HG03460 (cell line): ENCODE data around the gene OR4X2.
"Not testable (repeated sequence)": the region's sequence is repeated elsewhere in the genome, so short reads cannot be mapped to it uniquely, and the experiment has no call there.

ENCODE experiments used
- ATAC-seq: cut with Tn5 transposase; IDR thresholded peaks from one replicate; pipeline ENCODE4 v1.9.1; 2021; ENCODE audit not compliant: unreplicated experiment

The OR4X2 gene

GRCh38 chr11:48244804-48245203 lies at the start of gene OR4X2:
Gene OR4X2 (plus strand): TSS chr11:48245104. CDS start chr11:48245104, 0 bp downstream.
- ATAC-seq: no peak

GRCh38 chr11:48207881-48208280 lies 37.0 kb upstream of the OR4X2 start:
- no peak for ATAC-seq

- no peak for ATAC-seq
Observed at GRCh38 chr11:48210052-48210451, 34.9 kb upstream of the OR4X2 start.

DNA sequence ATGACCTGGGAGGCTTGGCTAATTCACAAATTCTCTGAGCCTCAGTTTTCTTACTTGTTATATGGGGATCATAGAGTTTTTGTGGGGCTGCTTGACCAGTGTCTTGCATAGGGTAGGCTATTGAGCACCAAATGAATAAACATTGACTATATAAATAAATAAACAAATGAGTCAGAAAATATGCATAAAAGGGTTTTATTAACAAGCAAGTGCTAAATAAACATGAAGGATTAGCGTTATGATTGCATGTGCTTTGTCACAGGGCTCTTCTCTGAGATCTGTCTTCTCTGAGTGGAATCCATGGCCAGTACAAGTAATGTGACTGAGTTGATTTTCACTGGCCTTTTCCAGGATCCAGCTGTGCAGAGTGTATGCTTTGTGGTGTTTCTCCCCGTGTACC lies 28.4 kb upstream of the OR4X2 start, which contains the start of gene OR4B1:
OR4B1 (plus strand) TSS at position 301 of the 400 bp plus-strand sequence; CDS start at position 301, 0 bp downstream.
- no peak for ATAC-seq

- no peak for ATAC-seq
Observed at GRCh38 chr11:48228761-48229160, 16.1 kb upstream of the OR4X2 start.

- ATAC-seq: not testable (repeated sequence)
Observed at GRCh38 chr11:48230057-48230456, 14.8 kb upstream of the OR4X2 start.

DNA sequence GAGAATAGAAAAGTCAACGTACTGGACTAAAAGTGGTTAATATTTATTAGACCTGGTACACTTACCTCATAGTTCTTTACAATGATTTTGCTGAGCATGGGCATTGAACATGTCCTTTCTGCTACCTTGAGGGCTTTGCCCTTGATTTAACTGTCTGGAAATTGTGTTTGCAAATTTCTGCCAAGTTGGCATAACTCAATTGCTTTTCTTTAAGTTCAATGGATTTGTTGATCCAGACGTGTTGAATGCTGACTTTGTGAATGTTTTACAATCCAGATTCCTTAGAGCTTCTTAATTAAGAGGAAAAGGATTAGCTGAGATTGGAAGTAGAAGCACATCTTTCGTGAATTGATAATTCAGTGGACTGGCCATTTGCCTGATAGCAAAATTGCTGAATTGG lies 7.2 kb upstream of the OR4X2 start:
- no peak for ATAC-seq

DNA sequence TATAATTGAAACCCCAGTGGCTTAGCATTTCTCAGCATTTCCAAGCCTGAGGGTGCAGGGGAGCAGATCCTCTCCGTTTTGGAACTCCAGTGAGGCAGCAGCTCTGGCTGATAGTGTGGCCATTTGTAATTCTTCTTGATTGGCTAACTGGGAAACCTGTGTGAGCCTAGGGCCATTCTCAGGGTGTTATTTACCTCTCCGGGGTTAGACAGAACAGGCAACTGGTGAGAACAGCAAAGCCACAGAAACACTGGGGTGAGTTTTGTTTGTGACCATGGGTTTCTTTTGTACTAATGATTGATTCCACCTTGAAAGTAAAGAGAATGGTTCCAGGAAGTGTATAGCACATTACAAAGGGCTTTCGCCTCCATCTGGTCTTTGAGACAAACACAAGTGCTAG lies 2.4 kb upstream of the OR4X2 start:
- no peak for ATAC-seq

GRCh38 chr11:48248902-48249301 lies 4.0 kb downstream of the OR4X2 start:
- no peak for ATAC-seq

DNA sequence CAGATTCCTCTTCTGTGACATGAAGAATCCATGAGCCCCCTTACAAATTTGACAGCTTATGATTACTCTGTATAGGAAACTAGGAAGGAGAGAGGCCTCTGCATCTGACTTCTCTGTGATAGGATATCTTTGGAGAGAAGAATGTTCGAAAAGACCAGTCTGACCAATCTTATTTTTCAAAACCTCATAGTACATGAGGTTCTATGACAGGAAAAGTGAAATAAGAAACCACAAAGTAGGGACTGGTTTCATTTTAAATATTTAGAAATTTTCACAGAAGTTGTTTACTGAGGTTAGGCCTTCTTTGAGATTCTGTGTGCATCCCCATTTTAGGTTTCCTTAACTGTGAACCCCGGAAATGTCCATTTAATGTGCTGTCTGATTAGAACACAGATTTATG lies 16.7 kb downstream of the OR4X2 start:
- ATAC-seq: no peak

DNA sequence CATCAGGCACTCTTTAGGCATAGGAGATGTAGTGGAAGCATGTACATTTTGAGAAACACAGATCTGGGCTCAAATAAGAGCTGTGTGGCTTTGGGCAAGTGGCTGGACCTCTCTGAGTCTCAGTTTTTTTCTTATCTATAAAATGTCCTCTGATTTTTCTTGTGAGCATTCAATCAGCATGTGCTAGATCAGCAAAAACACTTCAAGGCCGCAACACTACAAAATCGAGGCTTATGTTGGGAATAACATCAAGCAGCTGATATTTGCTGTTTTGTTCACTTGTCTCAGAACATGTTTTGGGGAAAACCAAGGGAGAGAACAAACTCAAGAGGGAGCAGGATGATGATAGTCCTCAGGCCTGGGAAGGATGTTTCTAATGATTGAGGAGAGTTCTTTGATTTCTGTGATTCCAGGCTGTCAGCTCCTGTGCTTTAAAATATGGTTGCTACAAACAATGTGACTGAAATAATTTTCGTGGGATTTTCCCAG lies 18.6 kb downstream of the OR4X2 start, which contains the start of gene OR4X1:
OR4X1 (plus strand) TSS at position 439 of the 489 bp plus-strand sequence; CDS start at position 439, 0 bp downstream.
- no peak for ATAC-seq

DNA sequence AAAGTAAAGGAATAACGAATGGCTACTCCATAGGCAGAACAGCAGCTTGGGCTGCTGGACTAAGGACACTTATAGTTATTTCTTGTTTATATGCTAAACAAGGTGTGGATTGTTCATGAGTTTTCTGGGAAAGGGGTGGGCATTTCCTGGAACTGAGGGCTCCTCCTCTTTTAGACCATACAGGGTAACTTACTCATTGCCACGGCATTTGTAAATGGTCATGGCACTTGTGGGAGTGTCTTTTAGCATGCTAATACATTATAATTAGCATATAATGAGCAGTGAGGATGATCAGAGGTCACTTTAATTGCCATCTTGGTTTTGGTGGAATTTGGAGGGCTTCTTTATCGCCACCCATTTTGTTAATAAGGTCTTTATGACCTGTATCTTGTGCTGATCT lies 25.7 kb downstream of the OR4X2 start:
- ATAC-seq: no peak

DNA sequence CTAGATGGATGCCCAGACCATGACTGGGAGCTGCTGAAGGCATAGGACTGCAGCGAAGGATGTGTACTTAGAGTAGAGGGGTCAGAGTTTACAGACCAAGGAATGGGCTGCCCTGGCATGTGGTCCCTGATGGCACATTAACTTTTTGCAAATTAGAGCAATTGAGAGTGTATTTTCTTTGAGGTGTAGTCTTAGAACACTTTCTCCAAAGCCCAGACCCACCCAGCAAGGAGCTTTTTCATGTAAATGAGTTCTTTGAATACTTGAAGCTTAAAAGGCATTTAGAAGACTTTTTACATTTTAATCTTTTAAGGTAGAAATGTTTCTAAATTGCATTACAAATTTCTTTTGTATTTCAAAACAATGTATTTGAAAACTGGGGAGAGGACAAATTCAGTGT lies 27.7 kb downstream of the OR4X2 start:
- ATAC-seq: no peak
